AG09319 (cell line): ENCODE results near the gene DNAJB1.
A peak's percentile ranks its signal among the peaks of the same experiment; 100 is the strongest.
"Not testable (repeated sequence)": the region's sequence is repeated elsewhere in the genome, so short reads cannot be mapped to it uniquely, and the experiment has no call there.

Source experiments
- DNase-seq: peaks from one replicate; pipeline ENCODE4 v3.0.0-alpha.2; 2010; ENCODE audit warnings: low read depth; ENCODE audit errors: extremely low read depth
- TF ChIP-seq, protein P1 (sequence below): IDR thresholded peaks from 2 replicates; pipeline ENCODE4 v1.5.1; 2011; ENCODE audit warnings: low read depth, mild to moderate bottlenecking, inconsistent platforms, low read length, moderate library complexity

Gene DNAJB1

GRCh38 chr19:14558370-14559066 is 40.3 kb upstream of the DNAJB1 start:
- DNase-seq: no peak
- TF ChIP-seq, protein P1, sequence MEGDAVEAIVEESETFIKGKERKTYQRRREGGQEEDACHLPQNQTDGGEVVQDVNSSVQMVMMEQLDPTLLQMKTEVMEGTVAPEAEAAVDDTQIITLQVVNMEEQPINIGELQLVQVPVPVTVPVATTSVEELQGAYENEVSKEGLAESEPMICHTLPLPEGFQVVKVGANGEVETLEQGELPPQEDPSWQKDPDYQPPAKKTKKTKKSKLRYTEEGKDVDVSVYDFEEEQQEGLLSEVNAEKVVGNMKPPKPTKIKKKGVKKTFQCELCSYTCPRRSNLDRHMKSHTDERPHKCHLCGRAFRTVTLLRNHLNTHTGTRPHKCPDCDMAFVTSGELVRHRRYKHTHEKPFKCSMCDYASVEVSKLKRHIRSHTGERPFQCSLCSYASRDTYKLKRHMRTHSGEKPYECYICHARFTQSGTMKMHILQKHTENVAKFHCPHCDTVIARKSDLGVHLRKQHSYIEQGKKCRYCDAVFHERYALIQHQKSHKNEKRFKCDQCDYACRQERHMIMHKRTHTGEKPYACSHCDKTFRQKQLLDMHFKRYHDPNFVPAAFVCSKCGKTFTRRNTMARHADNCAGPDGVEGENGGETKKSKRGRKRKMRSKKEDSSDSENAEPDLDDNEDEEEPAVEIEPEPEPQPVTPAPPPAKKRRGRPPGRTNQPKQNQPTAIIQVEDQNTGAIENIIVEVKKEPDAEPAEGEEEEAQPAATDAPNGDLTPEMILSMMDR: no peak

- TF ChIP-seq, protein P1: peak; percentile 98
- peak; percentile 38 for DNase-seq
Measured at GRCh38 chr19:14556662-14557188, 38.5 kb upstream of the DNAJB1 start.

DNA sequence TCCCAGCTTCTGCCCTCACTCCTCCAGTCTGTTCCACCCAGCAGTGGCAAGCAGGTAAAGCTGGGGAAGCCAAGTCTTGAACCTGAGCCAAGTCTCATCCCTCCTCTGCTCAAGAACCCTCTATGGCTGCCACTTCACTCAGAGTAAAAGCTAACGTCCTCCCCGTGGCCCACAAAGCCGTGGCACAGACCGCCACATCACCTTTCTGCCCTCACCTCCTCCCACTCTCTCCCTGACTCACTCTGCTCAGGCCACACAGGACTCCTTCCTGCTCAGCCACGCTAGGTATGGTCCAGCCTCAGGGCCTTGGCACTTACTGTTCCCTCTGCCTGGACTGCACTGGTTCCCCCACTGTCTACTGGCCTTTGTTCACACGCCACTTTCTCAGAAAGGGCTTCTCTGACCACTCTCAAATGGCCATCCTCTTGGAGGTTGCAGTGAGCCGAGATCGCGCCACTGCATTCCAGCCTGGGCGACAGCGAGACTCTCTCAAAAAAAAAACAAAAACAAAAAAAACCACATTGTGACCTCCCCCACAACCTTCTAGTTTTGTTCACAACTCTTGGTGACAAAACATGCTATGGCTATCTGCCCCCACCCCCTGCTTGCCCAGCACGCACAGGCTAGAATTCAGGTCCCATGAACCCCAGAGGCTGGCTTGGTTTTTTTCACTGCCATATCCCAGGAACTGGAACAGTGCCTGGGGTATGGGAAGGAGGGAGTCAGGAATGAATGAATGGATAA is 37.9 kb upstream of the DNAJB1 start:
- TF ChIP-seq, protein P1: no peak
- no peak for DNase-seq

DNA sequence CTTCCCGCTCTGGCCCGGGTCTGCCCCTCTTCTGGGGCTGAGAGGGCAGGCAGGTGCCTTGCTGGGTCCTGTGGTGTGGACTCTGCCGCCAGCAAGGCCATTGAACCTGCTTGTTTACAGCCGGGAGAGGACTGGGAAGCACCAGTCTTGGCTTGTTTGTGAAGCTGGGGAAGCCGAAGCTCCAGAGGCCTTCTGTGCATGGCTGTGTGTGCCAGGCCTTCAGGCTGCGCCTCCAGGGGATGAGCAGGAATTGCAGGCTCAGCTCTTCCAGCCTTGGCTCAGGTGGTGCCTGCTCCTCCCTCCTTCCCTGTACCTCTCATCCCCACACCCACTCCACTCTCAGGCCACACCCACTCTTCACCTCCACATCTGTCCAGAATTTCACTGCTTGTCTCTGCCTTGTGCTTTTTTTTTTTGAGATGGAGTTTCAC is 36.2 kb upstream of the DNAJB1 start:
- TF ChIP-seq, protein P1: no peak
- DNase-seq: no peak

- no peak for DNase-seq
- TF ChIP-seq, protein P1: no peak
Measured at GRCh38 chr19:14553939-14554243, 35.7 kb upstream of the DNAJB1 start.

GRCh38 chr19:14553042-14553938 is 35.1 kb upstream of the DNAJB1 start:
- DNase-seq: no peak
- TF ChIP-seq, protein P1: no peak

GRCh38 chr19:14552006-14552360 is 33.8 kb upstream of the DNAJB1 start:
- DNase-seq: not testable (repeated sequence)

DNA sequence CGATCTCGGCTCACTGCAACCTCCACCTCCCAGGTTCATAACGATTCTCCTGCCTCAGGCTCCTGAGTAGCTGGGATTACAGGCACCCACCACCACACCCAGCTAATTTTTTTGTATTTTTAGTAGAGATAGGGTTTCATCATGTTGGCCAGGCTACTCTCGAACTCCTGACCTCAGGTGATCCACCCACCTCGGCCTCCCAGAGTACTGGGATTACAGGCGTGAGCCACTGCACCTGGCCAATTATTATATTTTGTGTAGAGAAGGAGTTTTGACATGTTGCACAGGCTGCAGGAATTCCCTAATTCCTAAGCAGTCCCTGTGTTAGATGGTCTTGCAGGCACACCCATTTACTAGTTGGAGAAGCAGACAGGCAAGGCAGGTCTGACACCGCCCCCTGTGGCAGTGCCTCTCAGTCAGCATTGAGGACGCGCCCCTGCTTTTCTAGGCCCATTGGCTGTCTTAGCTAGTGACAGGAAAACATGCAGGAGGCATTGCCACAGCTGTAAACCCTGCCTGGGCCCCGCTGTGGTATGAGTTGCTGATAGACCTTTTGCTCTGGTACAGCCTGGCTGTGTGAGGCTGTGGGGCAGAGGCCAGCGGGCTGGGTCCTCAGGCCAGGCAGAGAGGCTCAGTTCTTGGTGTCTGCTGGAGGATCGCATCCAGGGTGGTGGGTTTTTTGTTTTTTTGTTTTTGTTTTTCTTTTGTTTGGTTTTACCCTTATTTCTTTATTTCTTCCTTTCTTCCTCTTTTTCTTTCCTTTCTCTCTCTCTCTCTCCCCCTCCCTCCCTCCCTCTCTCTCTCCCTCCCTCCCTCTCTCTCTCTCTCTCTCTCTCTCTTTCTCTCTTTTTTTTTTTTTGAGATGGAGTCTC is 33.2 kb upstream of the DNAJB1 start:
- DNase-seq: not testable (repeated sequence)
